ENCODE measurements around the gene PARP9. TPM values are rescaled to one million over a fixed set of nuclear protein-coding genes. Genes with fewer than 3 reads are reported as not detected.
"Not testable (repeated sequence)": the region's sequence is repeated elsewhere in the genome, so short reads cannot be mapped to it uniquely, and the experiment has no call there.

Gene PARP9
- total RNA-seq, 1 donor from 2014 or later = 9.1 TPM

GRCh38 chr3:122510878-122511535, 53.1 kb downstream of the PARP9 start:
- no peak for TF ChIP-seq CTCF (IDR thresholded peaks at IDR 0.05)
- Mint-ChIP-seq H3K27ac (ENCODE audit: unreplicated experiment) (no peak overlapping the region), H3K36me3 (ENCODE audit: low read depth) (peaks cover 2% of the 10 kb centered on the region), H3K27me3 (ENCODE audit: low read depth) (no peaks in the 10 kb centered on the region), H3K4me1 (ENCODE audit: low read depth) (peaks cover 48% of the 10 kb centered on the region), H3K9me3 (ENCODE audit: low read depth) (no peaks in the 10 kb centered on the region), H3K4me3 (ENCODE audit: unreplicated experiment) (no peak overlapping the region)
- DNase-seq (ENCODE audit: low spot score) = no peak

GRCh38 chr3:122508944-122509343, 55.2 kb downstream of the PARP9 start:
- not testable (repeated sequence) for H3K9me3 Mint-ChIP-seq (ENCODE audit: low read depth); H3K36me3 Mint-ChIP-seq (ENCODE audit: low read depth); H3K27me3 Mint-ChIP-seq (ENCODE audit: low read depth); DNase-seq (ENCODE audit: low spot score); H3K27ac Mint-ChIP-seq (ENCODE audit: unreplicated experiment); H3K4me3 Mint-ChIP-seq (ENCODE audit: unreplicated experiment)
- peaks cover 47% of the 10 kb centered on the region for H3K4me1 Mint-ChIP-seq (ENCODE audit: low read depth)

GRCh38 chr3:122508135-122508914, 55.8 kb downstream of the PARP9 start:
- Mint-ChIP-seq H3K36me3 (ENCODE audit: low read depth) (no peaks in the 10 kb centered on the region), H3K4me3 (ENCODE audit: unreplicated experiment) (no peak overlapping the region), H3K4me1 (ENCODE audit: low read depth) (peaks cover 45% of the 10 kb centered on the region), H3K9me3 (ENCODE audit: low read depth) (no peaks in the 10 kb centered on the region), H3K27ac (ENCODE audit: unreplicated experiment) (no peak overlapping the region), H3K27me3 (ENCODE audit: low read depth) (no peaks in the 10 kb centered on the region)
- DNase-seq (ENCODE audit: low spot score) = no peak
- no peak for TF ChIP-seq CTCF (IDR thresholded peaks at IDR 0.05)

- Mint-ChIP-seq H3K27me3 (ENCODE audit: low read depth) (no peaks in the 10 kb centered on the region), H3K27ac (ENCODE audit: unreplicated experiment) (no peak overlapping the region), H3K4me1 (ENCODE audit: low read depth) (peaks cover 35% of the 10 kb centered on the region), H3K4me3 (ENCODE audit: unreplicated experiment) (no peak overlapping the region), H3K36me3 (ENCODE audit: low read depth) (no peaks in the 10 kb centered on the region), H3K9me3 (ENCODE audit: low read depth) (no peaks in the 10 kb centered on the region)
- no peak for TF ChIP-seq CTCF (IDR thresholded peaks at IDR 0.05)
- DNase-seq (ENCODE audit: low spot score) = no peak
These were observed 57.6 kb downstream of the PARP9 start for GRCh38 chr3:122506450-122506849.

GRCh38 chr3:122505676-122506075, 58.4 kb downstream of the PARP9 start:
- TF ChIP-seq CTCF (IDR thresholded peaks at IDR 0.05) = no peak
- Mint-ChIP-seq H3K36me3 (ENCODE audit: low read depth) (no peaks in the 10 kb centered on the region), H3K4me3 (ENCODE audit: unreplicated experiment) (no peak overlapping the region), H3K27ac (ENCODE audit: unreplicated experiment) (no peak overlapping the region), H3K9me3 (ENCODE audit: low read depth) (no peaks in the 10 kb centered on the region), H3K27me3 (ENCODE audit: low read depth) (no peaks in the 10 kb centered on the region), H3K4me1 (ENCODE audit: low read depth) (peaks cover 30% of the 10 kb centered on the region)
- DNase-seq (ENCODE audit: low spot score) = no peak

All from chondrocyte (in vitro differentiated cells).